HCT116 (cell line): ENCODE measurements around the gene BIVM. TPM values are rescaled to one million over a fixed set of nuclear protein-coding genes. Genes with fewer than 3 reads are reported as not detected.

Experiments used
- ATAC-seq: fragments of 200-7000 bp; cut with Tn5 transposase; 2 replicates; pipeline ENCODE4 v1.9.1; 2020; ENCODE audit warnings: mild to moderate bottlenecking, moderate library complexity
- BruUV-seq: library from RNA; stranded (reverse); fragments of 400-500 nt; replicated peaks from 2 replicates; lab custom pipeline; 2021; lab: Mats Ljungman, UMichigan
- CTCF ChIA-PET: fragments of 300-600 bp; sonication (Branson Sonifier 250); formaldehyde crosslinking; loops from one replicate; lab custom pipeline; 2021; ENCODE audit warnings: antibody characterized with exemption; lab: Charles Lee
- POLR2A ChIA-PET: fragments of 300-600, 350-600 bp; sonication (Branson Sonifier 250); formaldehyde crosslinking; loops from one replicate; lab custom pipeline; 2021; ENCODE audit warnings: antibody characterized with exemption; lab: Charles Lee
- RAD21 ChIA-PET, 2 experiments: fragments of 300-600 bp; sonication (Branson Sonifier 250); formaldehyde crosslinking; loops; one replicate each; lab custom pipeline; 2023; ENCODE audit warnings: low total read pairs in 2 of 2; ENCODE audit not compliant: uncharacterized antibody in 2 of 2, unreplicated experiment in 2 of 2, low non-redundant PET in 1 of 2; lab: Charles Lee
- DNase-seq: peaks from one replicate; pipeline ENCODE4 v3.0.0-alpha.2; 2010; ENCODE audit warnings: low read depth, low spot score
- H2AFZ ChIP-seq: fragments of 200-600 bp; shearing (Covaris generic), sonication (generic); 2 replicates; pipeline ENCODE4 v1.6.1; 2017; ENCODE audit warnings: low read depth, mixed run types, mixed read lengths, antibody characterized with exemption, low read length; ENCODE audit not compliant: poor library complexity, severe bottlenecking
- H3K27ac ChIP-seq: 2 replicates; pipeline ENCODE4 v1.5.1; 2012; ENCODE audit warnings: low read depth, low read length
- H3K27me3 ChIP-seq: fragments of 200-600 bp; sonication (generic); 2 replicates; pipeline ENCODE4 v1.6.1; 2016; ENCODE audit warnings: mixed run types, low read length, mixed read lengths; ENCODE audit not compliant: insufficient read depth
- H3K36me3 ChIP-seq, 2 experiments: fragments of 200-500 bp in 1 of 2; fragments of 200-600 bp in 1 of 2; sonication (Bioruptor generic) in 1 of 2; sonication (generic) in 1 of 2; 2 replicates each; pipeline versions ENCODE4 v1.5.1 to v1.6.1; 2014 to 2016; ENCODE audit warnings: low read length in 2 of 2, inconsistent platforms in 1 of 2, mixed read lengths in 1 of 2, mixed run types in 1 of 2; ENCODE audit not compliant: insufficient read depth in 2 of 2, control insufficient read depth in 1 of 2
- H3K4me1 ChIP-seq, 2 experiments: fragments of 200-600 bp in 1 of 2; sonication (generic) in 1 of 2; 2 replicates each; pipeline versions ENCODE4 v1.5.1 to v1.6.1; 2012 to 2017; ENCODE audit warnings: low read length in 2 of 2, inconsistent platforms in 1 of 2, mild to moderate bottlenecking in 1 of 2, mixed read lengths in 1 of 2, mixed run types in 1 of 2, moderate library complexity in 1 of 2; ENCODE audit not compliant: insufficient read depth in 2 of 2, control insufficient read depth in 1 of 2
- H3K4me2 ChIP-seq: fragments of 200-600 bp; sonication (generic); 2 replicates; pipeline ENCODE4 v1.6.1; 2017; ENCODE audit warnings: mixed run types, low read length, mixed read lengths
- H3K4me3 ChIP-seq, 2 experiments: fragments of 200-600 bp in 1 of 2; sonication (generic) in 1 of 2; replicated peaks in 1 of 2; 2 replicates each; pipeline ENCODE4 v1.5.1; 2011 to 2016; ENCODE audit warnings: low read length in 2 of 2, control low read depth in 1 of 2, low read depth in 1 of 2, mild to moderate bottlenecking in 1 of 2, mixed read lengths in 1 of 2, mixed run types in 1 of 2
- H3K79me2 ChIP-seq: fragments of 200-600 bp; sonication (generic); 2 replicates; pipeline ENCODE4 v1.6.1; 2017; ENCODE audit warnings: mild to moderate bottlenecking, mixed run types, low read length, moderate library complexity, mixed read lengths; ENCODE audit not compliant: insufficient read depth
- H3K9ac ChIP-seq: fragments of 200-600 bp; sonication (generic); 2 replicates; pipeline ENCODE4 v1.6.1; 2016; ENCODE audit warnings: low read length, mixed read lengths
- H3K9me2 ChIP-seq: fragments of 200-600 bp; sonication (generic), shearing (Covaris generic); 2 replicates; pipeline ENCODE4 v1.6.1; 2017; ENCODE audit warnings: mixed run types, mild to moderate bottlenecking, moderate library complexity; ENCODE audit not compliant: insufficient read depth
- H3K9me3 ChIP-seq, 2 experiments: fragments of 200-500 bp in 1 of 2; fragments of 200-600 bp in 1 of 2; sonication (Bioruptor generic) in 1 of 2; sonication (generic) in 1 of 2; 2 replicates each; pipeline ENCODE4 v1.6.1; 2014 to 2017; ENCODE audit warnings: low read length in 2 of 2, mixed read lengths in 2 of 2, inconsistent platforms in 1 of 2, low read depth in 1 of 2, mild to moderate bottlenecking in 1 of 2, mixed run types in 1 of 2, moderate library complexity in 1 of 2; ENCODE audit not compliant: control insufficient read depth in 1 of 2, insufficient read depth in 1 of 2
- H4K20me1 ChIP-seq: fragments of 200-600 bp; sonication (generic), shearing (Covaris generic); 2 replicates; pipeline ENCODE4 v1.6.1; 2017; ENCODE audit warnings: mixed run types, mild to moderate bottlenecking, moderate library complexity; ENCODE audit not compliant: insufficient read depth
- CBX3 ChIP-seq: IDR thresholded peaks from 2 replicates; pipeline ENCODE4 v1.6.1; 2012; ENCODE audit warnings: low read depth
- CEBPB ChIP-seq: IDR thresholded peaks from 2 replicates; pipeline ENCODE4 v1.6.1; 2012; ENCODE audit warnings: low read depth
- CTCF ChIP-seq, 3 experiments: fragments of 200-600 bp in 1 of 3; sonication (generic) in 1 of 3; IDR thresholded peaks in 2 of 3; conservative IDR thresholded peaks in 1 of 3; 2 replicates each; pipeline ENCODE4 v1.5.1; 2012 to 2017; ENCODE audit warnings: low read depth in 2 of 3, low read length in 2 of 3, antibody characterized with exemption in 1 of 3, borderline replicate concordance in 1 of 3, control low read depth in 1 of 3, mild to moderate bottlenecking in 1 of 3, mixed read lengths in 1 of 3, mixed run types in 1 of 3, moderate library complexity in 1 of 3; ENCODE audit not compliant: insufficient read depth in 1 of 3
- EGR1 ChIP-seq: IDR thresholded peaks from 2 replicates; pipeline ENCODE4 v1.6.1; 2012; ENCODE audit warnings: low read depth
- ELF1 ChIP-seq: IDR thresholded peaks from 2 replicates; pipeline ENCODE4 v1.6.1; 2012; ENCODE audit warnings: low read depth, borderline replicate concordance
- EZH2 ChIP-seq: fragments of 200-600 bp; sonication (generic); IDR thresholded peaks from 2 replicates; pipeline ENCODE4 v1.6.1; 2017; ENCODE audit warnings: antibody characterized with exemption, mixed run types
- EZH2phosphoT487 ChIP-seq: fragments of 200-600 bp; IDR thresholded peaks from 2 replicates; pipeline ENCODE4 v1.6.1; 2018; ENCODE audit warnings: antibody characterized with exemption, borderline replicate concordance
- FOSL1 ChIP-seq: IDR thresholded peaks from 2 replicates; pipeline ENCODE4 v1.6.1; 2012; ENCODE audit warnings: low read depth
- JUND ChIP-seq: IDR thresholded peaks from 2 replicates; pipeline ENCODE4 v1.6.1; 2012
- MAX ChIP-seq: IDR thresholded peaks from 2 replicates; pipeline ENCODE4 v1.6.1; 2012
- POLR2A ChIP-seq: IDR thresholded peaks from 2 replicates; pipeline ENCODE4 v1.7.0; 2011; ENCODE audit warnings: borderline replicate concordance; ENCODE audit not compliant: insufficient read depth, insufficient read length; ENCODE audit errors: extremely low read depth
- POLR2AphosphoS5 ChIP-seq: IDR thresholded peaks from 2 replicates; pipeline ENCODE4 v1.6.1; 2011; ENCODE audit warnings: mild to moderate bottlenecking, low read depth, low read length, moderate library complexity
- RAD21 ChIP-seq: IDR thresholded peaks from 2 replicates; pipeline ENCODE4 v1.6.1; 2012; ENCODE audit warnings: low read depth, mild to moderate bottlenecking
- REST ChIP-seq: IDR thresholded peaks from 2 replicates; pipeline ENCODE4 v1.6.1; 2012; ENCODE audit warnings: low read depth
- SIN3A ChIP-seq: IDR thresholded peaks from 2 replicates; pipeline ENCODE4 v1.6.1; 2012; ENCODE audit warnings: low read depth
- SP1 ChIP-seq: IDR thresholded peaks from 2 replicates; pipeline ENCODE4 v1.6.1; 2012; ENCODE audit warnings: low read depth
- SRF ChIP-seq: IDR thresholded peaks from 2 replicates; pipeline ENCODE4 v1.6.1; 2012; ENCODE audit warnings: low read depth
- YY1 ChIP-seq: IDR thresholded peaks from 2 replicates; pipeline ENCODE4 v1.6.1; 2011; ENCODE audit warnings: low read length, low read depth, moderate library complexity, mild to moderate bottlenecking; ENCODE audit not compliant: insufficient replicate concordance; ENCODE audit errors: extremely low read depth
- ZBTB33 ChIP-seq: IDR thresholded peaks from 2 replicates; pipeline ENCODE4 v1.6.1; 2011; ENCODE audit warnings: mild to moderate bottlenecking, low read length, moderate library complexity; ENCODE audit not compliant: insufficient replicate concordance; ENCODE audit errors: extremely low read depth
- ZNF274 ChIP-seq: fragments of 200-500 bp; sonication (Bioruptor generic); IDR thresholded peaks from 2 replicates; pipeline ENCODE4 v1.6.1; 2014; ENCODE audit warnings: mild to moderate bottlenecking, low read depth, low read length, inconsistent platforms
- intact Hi-C: fragments of 100-400 bp; cut with micrococcal nuclease; formaldehyde crosslinking; loops from 2 replicates; pipeline ENCODE4 v1.10.0; 2022
- total RNA-seq: library from RNA; stranded (reverse); gene quantifications from one replicate; pipeline ENCODE4 v1.2.1, GENCODE V29; 2021; ENCODE audit not compliant: unreplicated experiment

The BIVM gene
- total RNA-seq, 1 experiment from 2014 or later = 11.3 TPM

- ChIA-PET CTCF (no interaction called here), RAD21 (no interaction called here), POLR2A (no interaction called here)
- intact Hi-C loops = no loop called here
- Histone ChIP-seq H3K9me3 (no peaks in the 10 kb centered on the region), H3K9ac (no peak overlapping the region), H3K4me1 (no peaks in the 10 kb centered on the region), H3K9me2 (no peaks in the 10 kb centered on the region), H3K27me3 (no peaks in the 10 kb centered on the region), H3K79me2 (no peaks in the 10 kb centered on the region), H4K20me1 (no peaks in the 10 kb centered on the region), H3K4me3 (no peak overlapping the region), H3K27ac (no peak overlapping the region), H3K36me3 (peaks cover 0 to 3% of the 10 kb centered on the region in 2 experiments; a peak in 1 of 4 replicates), H3K4me2 (no peak overlapping the region), H2AFZ (no peak overlapping the region)
- TF ChIP-seq YY1 (no peak), SP1 (no peak), EZH2phosphoT487 (no peak), ELF1 (no peak), MAX (no peak), EZH2 (no peak), SRF (no peak), ZBTB33 (no peak), POLR2A (no peak), CTCF (IDR thresholded peaks at IDR 0.05 in 2 of 3, conservative IDR thresholded peaks at IDR 0.05 in 1 of 3; ENCODE audit: borderline replicate concordance in 1 of 3, insufficient read depth in 1 of 3, low read depth in 2 of 3, low read length in 2 of 3) (no peak), SIN3A (no peak), CEBPB (no peak), RAD21 (no peak), JUND (no peak), POLR2AphosphoS5 (no peak), EGR1 (no peak), CBX3 (no peak), ZNF274 (no peak), FOSL1 (no peak), REST (no peak)
- no peak for DNase-seq
- BruUV-seq = no TSS peak
- no peak for ATAC-seq
Measured at GRCh38 chr13:102838982-102839381, 40.1 kb downstream of the BIVM start.
